Right ventricle myocardium inferior (tissue), 1 donor: ENCODE results near the gene TMEM89. TPM values are rescaled to one million over a fixed set of nuclear protein-coding genes. Genes with fewer than 3 reads are reported as not detected.

ENCODE experiments used
- ATAC-seq: fragments of 200-7000 bp; cut with Tn5 transposase; one replicate; pipeline ENCODE4 v1.9.1; 2020; ENCODE audit warnings: mild to moderate bottlenecking, moderate library complexity
- DNase-seq: peaks from one replicate; pipeline ENCODE4 v3.0.0; 2021; ENCODE audit errors: missing footprints
- intact Hi-C: fragments of 100-400 bp; cut with DNase I; formaldehyde crosslinking; loops from one replicate; pipeline ENCODE4 v1.11.0; 2022
- total RNA-seq: library from RNA; stranded (reverse); fragmentation: NEBNext Ultra II Directional; extraction: Animal tissue kit (Norgen Biotek cat#: 25700); gene quantifications from one replicate; pipeline ENCODE4 v1.2.1, GENCODE V29; 2021
- donor health status: DM: no; HTN: yes; CAD: no; lungs with severe emphysema.

The TMEM89 gene
- total RNA-seq, 1 donor from 2014 or later = not detected

DNA sequence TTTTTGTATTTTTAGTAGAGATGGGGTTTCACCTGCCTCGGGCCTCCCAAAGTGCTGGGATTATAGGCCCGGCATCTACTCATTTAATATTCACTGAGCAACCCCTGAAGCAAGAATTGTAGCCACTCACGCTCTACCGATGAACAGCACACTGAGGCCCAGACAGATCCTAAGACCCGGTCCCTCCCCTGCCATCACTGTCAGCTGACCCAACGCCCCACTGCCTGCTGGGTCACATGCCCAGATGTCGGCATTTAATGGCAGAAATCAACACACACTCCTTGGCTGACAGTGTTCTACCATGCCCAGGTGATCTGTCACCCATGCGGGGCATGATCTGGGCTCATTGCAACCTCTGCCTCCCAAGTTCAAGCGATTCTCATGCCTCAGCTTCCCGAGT lies 3.2 kb upstream of the TMEM89 start:
- DNase-seq (no peak), ATAC-seq (no peak)
- intact Hi-C loops = no loop called here

DNA sequence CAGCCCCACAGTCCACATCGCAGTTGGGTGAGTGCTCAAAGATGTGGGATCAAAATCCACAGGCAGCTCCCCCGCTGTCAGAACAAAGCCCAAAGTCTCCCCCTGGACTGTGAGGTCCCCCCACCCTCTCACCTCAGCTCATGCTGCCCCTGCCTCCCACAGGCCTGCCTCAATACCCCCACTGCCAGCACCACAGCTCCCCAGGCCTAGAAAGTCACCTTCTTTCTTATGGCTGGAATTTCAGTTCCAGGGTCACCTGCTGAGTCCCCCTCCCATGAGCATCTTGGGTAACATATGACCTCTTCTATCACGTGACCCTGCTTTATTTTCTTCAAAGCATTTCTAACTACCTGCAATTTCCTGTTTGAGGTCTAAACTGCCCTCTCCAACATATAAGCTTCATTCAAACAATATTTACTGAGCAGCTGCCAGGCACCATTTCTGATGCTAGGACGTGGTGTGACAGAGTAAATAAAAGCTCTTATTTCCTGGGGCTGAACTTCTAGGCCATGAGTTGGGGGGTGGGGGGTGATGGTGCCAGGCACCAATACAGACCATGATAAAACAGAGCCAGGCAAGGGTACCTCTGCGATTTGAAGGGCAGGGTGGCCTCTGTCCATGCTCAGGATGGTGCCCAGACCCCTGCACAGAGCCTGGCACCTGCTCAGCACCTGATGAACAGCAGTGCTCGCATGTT lies 2.4 kb upstream of the TMEM89 start:
- intact Hi-C loops = no loop called here
- no peak for DNase-seq
- no peak for ATAC-seq

DNA sequence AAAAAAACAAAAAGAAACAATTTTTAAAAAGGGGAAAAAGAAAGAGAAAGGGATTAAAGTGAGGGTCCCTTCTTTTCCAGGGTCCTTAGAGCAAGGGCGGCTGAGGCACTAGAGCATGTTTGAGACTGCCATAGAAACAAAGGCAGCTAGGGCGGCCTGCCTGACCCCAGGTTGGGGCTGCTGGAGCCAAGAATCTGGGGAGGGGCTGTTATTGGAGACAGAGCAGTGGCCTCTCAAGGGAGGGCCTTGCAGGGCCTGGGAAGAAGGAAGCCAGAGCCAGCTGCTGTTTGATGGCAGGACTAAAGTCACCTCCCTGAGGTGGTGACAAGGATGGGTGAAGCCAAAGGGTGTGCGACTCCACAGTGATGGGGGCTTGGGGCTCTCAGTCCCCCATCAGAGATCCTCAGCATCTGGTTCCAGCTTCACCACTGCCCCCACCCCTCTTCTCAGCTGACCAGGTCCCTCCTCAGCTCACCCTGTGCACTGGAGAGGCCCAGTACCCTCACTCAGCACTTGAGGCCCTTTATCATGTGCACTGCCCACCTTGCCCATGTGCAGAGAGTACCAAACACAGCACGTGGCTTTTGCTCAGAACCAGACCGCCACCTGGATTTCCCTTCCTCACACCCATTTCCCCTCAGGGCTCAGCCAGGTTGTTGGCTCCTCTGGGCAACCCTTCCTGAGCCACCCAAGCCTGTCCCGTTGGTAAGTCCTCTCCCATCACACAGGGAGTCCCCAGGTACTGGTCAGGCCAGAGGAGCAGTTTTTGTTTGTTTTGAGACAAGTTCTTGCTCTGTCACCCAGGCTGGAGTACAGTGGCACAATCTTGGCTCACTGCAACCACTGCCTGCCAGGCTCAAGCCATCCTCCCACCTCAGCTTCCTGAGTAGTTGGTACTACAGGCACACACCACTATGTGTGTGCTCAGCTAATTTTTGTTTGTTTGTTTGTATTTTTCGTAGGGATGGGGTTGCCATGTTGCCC lies 1.7 kb downstream of the TMEM89 start:
- intact Hi-C loops = no loop called here
- DNase-seq = no peak
- ATAC-seq = no peak

DNA sequence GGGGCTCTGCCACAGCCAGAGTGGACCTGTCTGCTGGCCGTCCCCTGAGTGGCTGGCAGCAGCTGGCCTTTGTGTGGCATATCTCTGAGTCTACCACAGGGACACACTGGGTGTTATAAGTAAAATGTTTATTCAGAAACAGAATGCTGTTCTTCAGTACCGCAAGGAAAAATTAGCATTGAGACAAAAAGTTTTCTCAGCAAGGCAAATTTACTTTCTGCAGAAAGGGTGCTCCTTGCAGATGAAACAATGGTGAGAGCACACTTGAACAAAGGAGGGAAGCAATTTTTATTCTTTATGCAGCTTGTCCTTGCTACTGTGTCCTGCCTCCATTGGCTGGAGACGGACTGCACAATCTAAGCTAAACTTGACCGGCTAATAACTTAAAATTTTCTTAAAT lies 4.0 kb downstream of the TMEM89 start:
- ATAC-seq (no peak), DNase-seq (no peak)
- intact Hi-C loops = no loop called here

DNA sequence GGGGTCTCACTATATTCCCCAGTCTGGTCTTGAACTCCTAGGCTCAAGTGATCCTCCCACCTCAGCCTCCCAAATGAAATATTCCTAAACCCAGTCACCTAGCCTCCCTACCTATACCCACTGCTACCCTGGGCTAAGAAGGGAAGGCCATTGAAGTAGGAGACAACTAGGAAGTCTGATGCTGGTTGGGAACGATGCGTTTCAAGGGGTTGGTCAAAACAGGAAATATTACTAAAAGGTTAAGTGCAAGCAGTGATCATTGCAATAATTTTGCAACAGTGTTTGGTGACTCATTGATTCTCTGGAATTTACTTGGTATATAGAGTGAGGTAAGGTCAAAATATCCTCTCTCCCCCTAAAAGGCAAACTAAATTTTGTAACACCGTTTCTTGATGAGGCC lies 7.5 kb downstream of the TMEM89 start:
- no peak for ATAC-seq
- no peak for DNase-seq
- intact Hi-C loops = no loop called here

DNA sequence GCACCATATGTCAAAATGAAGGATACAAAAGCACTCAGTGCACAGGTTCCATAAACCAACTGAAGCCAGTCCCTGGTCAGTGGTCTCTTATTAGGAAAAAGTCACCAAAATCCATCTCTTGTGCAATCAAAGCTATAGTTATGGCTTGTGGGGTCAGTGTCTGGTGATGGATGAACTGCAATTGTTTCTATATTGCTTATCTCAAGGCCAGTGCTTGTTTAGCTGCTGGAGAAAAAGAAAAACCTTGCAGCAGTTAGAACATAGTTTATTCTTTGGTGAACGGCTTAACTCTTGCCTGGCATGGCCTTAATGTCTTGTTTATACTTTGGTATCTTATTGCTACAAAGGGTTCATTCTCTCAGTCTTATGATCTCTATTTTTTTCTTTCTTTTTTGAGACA lies 9.3 kb downstream of the TMEM89 start:
- ATAC-seq (no peak), DNase-seq (no peak)
- intact Hi-C loops = no loop called here

DNA sequence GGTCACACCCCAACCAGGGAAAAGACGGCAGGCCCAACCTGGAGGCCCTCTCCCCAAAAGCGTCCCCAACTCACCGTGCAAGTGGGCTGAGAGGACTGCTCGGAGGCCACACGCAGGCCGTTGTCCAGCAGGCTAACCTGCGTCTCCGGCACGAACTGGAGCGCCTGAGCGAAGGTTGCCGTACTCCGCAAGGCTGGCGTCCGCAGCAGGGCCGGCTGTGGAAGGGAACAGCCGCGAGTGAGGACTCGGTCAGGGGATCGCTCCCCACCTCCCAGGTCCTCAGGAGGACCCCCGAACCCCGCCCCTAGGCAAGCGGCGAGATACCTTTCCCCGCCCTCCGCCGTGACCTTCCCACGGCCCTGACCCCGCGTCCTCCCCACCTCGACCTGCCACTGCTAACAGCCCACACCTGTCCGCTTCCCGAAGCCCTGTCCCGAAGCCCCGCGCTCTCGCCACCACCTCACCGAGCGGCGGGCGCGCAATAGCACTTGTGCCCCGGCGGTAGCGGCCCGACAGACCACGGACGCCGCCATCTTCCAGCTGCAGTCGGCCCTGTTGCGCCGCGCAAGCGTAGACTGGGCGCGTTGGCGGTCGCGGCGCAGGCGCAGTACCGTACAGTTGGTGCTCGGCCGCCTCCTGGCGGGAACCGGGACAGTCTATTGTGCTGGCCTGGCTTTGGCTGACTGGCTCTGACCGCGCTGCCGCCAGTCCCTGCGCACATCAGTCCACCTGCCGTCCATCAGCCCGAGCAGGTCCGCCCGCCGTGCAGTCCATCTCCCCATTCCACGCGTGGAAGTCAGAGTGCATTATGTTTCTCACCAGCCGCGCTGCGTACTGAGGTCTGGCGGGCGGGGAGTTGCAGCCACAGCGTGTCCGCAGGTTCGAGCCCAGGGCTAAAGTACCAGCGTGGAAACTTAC lies 12.2 kb downstream of the TMEM89 start, which contains the start of gene UQCRC1:
Gene UQCRC1 (minus strand): TSS at position 559 of the 918 bp plus-strand sequence. CDS start 26 bp downstream, at position 533.
- intact Hi-C loops = loop anchor here (2.0 kb wide), 2 partner anchors 25 to 53 kb away; partner anchors contain the start of genes PFKFB4 and SLC26A6
- ATAC-seq (peak; percentile 100), DNase-seq (peak; percentile 96)

DNA sequence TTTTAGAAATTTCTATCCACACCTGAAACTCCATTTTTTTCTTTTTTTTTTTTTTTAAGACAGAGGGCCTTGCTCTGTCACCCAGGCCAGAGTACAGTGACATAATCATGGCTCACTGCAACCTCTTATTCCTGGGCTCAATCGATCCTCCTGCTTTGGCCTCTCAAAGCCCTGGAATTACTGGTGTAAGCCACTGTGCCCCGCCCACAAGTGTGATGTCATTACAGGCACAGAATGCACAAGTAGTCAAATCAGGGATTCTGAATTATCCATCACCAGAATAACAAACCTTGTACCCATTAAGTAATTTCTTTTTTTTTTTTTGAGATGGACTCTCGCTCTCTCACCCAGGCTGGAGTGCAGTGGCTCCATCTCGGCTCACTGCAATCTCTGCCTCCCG lies 14.1 kb downstream of the TMEM89 start:
- no peak for ATAC-seq
- no peak for DNase-seq
- intact Hi-C loops = no loop called here

DNA sequence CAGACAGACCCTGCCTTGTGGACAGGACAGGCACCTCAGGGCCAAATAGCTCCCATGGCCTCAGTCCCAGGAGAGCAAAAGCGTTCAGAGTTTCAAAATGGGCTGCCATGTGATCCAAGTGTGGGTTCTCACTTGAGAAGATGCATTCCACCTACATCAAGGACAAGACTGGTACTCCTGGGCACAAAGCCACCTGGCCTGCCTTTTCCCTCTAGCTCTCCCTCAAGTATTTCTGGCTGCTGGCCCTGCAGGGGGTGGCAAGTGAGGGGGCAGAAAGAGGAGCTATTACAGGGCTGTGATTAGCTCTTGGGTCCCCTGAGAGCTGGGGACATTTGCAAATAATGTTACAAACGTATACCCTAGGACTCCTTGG lies 20.0 kb downstream of the TMEM89 start:
- intact Hi-C loops = no loop called here
- DNase-seq = peak; percentile 86
- ATAC-seq = peak; percentile 45

DNA sequence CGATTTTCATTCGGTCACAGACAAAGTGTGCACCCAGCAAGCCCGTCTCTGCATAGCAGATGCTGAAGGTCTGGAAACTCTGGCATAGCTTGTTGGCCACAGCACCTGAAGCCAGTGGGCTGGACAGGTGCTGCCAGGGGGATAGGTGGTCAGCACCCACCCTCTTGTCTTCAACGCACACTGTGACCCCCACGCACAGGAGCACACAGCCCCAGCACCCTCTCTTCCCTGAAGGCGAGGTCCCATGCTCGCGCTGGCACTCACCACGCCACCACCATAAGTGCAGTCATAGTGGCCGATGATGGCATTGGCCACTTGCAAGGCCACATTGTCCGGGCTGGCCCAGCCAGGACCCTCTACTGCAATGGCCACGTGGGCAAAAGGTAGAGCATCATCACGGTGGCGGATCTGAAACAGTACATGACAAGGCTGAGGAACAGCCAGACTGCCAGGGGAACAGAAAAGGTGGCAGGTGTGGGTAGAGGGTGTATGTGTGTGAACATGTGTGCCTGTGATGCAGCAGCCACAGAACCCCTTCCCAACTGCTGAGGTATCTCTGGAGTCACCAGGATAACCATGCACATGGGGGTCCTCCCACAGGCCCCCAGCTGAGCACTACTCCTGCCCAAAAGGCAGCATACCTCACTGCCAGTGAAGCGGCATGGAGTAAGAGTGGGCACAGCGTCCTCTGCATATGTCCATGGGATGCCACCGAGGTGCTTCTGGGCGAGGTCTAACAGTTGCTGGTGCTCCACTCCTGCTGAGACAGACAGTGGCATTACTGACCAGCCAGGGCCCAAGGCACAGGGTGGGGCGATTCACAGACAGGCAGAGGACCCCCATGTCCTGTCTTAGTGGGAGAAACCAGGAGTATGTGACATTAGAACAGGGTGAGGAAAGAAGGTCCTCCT lies 20.6 kb downstream of the TMEM89 start:
- ATAC-seq = no peak
- intact Hi-C loops = no loop called here
- peak; percentile 55 for DNase-seq

DNA sequence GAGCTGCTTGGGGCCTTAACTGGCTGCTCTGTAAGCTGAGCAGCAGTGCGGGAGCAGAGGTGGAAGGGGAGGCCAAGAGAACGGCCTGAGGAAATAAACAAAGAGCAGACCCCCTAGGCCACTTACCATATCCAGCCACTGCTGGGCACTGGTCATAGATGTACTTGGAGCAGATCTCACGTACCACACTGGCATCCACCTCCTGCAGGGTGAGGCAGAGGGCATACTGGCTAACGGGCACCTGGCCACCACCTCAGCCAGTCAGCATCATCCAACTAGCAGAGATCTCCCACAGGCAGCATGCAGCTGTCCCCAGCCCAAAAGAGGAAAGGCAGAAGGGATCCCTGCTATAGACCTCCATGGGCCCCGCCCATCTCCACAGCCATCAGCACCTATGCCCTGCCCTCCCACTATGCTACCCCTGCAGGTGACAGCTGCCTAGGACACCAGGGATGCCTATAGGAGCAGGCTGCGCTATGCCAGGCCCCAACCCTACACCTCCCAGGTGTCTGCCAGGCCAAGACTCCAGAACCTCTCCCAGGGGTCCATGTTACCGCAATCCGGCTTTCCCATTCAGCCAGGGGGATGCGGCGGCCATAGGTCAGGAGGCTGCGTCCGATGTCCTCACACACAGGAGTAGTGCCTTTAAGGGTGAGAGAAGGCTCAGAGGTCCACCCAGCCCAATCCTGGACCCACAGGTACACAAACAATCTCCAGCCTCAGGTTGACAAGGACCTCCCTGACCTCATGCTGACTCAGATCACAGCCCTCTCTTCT lies 21.9 kb downstream of the TMEM89 start:
- DNase-seq = peak; percentile 53
- intact Hi-C loops = loop anchor here (2.0 kb wide), 1 partner anchor 41 kb away; no protein-coding TSS in a partner anchor
- no peak for ATAC-seq

DNA sequence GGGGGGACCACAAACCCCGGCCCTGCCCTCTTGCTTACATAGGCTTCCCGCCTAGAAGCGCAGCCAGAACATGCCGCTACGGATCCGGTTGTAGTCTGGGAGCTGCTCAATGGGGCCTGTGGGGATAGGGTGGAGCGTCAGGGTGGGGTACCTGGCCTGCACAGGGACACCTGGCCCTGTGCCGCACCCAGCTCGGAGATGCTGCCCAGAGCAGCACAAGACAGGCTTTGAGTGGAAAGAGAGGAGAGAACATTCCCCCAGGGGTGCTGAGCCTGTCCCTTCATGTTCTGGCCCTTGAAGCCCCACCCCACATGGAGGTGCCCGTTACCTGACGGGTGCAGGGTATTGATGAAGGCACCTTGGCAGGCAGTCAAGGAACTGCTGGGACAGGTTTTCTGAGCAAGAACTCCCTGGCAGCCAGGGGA lies 22.5 kb downstream of the TMEM89 start:
- ATAC-seq (no peak), DNase-seq (peak; percentile 59)
- intact Hi-C loops = loop anchor here (2.0 kb wide), 1 partner anchor 40 kb away; no protein-coding TSS in a partner anchor

DNA sequence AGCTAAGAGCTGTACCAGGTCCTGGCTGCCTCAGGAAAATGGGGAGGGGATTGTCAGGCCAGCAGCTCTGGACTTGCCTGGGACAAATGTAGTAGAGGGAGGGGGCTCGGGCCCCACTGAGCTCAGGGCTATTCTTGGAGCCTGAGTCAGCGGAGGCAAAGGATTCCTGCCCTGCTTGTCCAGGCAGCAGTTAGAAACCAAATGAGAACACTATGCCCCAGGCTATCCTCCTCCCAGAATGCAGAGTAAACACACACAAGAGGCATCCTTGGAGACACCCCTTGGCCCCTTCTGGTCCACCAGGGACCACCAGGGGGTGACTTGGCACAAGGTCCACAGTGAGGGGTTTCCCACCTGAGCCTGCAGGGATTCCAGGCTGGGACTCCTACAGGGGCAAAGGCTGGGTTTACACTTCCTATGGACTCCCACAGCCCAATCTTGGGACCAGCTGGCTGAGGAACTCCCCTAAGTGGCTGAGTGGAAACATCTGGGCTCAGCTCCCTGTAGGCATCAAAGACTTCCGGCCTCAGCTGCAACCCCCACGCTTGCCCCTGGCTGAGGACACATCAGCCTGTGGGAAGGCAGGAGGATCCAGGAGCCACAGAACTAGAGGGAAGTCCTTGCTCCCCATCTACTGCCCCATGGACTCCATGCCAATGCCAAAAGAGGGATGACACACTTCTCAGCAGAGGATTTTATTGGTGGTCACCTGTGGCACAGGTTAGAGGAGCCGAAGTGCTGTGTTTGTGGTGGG lies 23.1 kb downstream of the TMEM89 start:
- DNase-seq (peak; percentile 74), ATAC-seq (peak; percentile 80)
- intact Hi-C loops = loop anchor here (2.0 kb wide), 1 partner anchor 40 kb away; no protein-coding TSS in a partner anchor

DNA sequence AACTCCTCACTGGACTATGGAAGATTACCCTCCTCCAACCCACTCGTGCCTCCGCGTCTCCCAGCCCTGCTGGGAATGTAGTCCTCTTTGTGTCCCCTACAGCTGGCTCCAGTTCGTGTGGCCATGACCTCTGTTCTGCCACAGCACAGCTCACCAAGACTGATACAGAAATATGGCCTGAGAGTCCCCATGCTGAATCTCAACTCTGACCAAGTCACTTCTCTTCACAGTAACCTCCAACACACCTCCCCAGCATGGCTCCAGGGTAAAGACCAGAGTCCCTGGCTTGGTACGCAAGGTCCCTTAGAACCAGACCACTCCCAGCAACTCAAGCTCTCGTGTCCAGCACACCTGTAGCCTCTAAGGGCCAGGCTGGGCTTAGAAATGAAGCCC lies 24.2 kb downstream of the TMEM89 start:
- peak; percentile 43 for DNase-seq
- intact Hi-C loops = no loop called here
- no peak for ATAC-seq

DNA sequence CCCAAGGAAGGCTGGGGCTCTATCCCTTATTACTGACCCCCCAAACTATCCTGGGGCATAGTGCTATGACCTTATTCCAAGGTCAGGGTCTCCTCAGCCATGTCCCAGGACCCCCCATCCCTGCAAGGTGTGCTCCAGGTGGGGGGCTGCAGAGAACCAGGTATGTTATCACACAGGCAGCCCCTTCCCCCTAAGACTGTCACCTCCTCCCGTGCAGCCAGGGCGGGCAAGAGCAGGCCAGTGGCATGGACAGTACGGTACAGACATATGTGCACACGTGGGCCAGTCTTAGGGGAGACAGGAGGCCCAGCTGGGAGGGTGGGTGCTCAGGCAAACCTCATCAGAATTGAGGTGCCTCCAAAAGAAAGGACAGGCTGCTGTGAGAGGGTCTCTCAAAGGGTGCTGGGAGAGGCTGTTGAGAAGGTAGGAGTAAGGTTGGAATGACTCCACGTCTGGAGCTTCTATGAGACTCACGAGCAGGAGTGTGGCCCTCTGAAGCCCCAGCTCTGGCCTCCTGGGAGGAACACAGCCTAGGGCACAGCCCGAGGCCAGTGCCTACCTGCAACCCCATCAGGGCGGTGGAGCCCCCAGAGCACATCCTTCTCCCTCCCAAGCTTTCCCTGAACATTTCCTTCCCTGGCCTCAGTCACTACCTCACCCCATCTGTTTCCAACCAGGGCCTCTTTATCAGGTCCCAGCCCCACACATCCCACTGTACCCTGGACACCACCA lies 24.7 kb downstream of the TMEM89 start:
- ATAC-seq = no peak
- peak; percentile 40 for DNase-seq

DNA sequence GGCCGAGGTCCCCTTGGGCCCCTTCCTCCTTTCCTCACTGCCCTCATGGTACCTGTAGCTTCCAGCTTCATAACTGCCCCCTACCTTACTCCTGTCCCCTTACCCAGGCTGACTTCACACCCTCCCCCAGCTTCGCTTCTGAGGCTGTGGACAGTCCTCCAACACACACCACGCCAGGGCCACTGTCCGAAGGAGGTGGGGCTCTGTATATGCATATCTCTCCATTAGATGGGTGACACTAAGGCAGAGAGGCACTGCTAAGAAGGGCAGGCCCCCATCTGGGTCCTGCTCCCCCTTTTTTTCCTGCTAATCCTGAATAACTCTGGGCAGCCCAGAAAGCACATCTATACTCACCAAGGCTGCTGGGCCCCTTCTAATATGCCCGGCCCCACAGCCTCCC lies 25.4 kb downstream of the TMEM89 start:
- intact Hi-C loops = no loop called here
- no peak for ATAC-seq
- DNase-seq = peak; percentile 32

More for the DNA sequence above, 24.7 kb downstream of the TMEM89 start:
- intact Hi-C loops = no loop called here
